Transverse colon (tissue), 3 donors: ENCODE results near the gene INPP1.

Source experiments
- POLR2A ChIP-seq: fragments of 450-650 bp; IDR thresholded peaks from one replicate; pipeline ENCODE4 v1.6.1; 2016; ENCODE audit warnings: antibody characterized with exemption, mild to moderate bottlenecking, moderate library complexity
- TF ChIP-seq, protein P1 (sequence below), 5 experiments: fragments of 200-600 bp in 3 of 5; fragments of 450-650 bp in 2 of 5; sonication (generic) in 3 of 5; IDR thresholded peaks; 1 replicate in 2 of 5; 2 replicates in 3 of 5; pipeline ENCODE4 v1.5.1; 2016 to 2017; ENCODE audit warnings: antibody characterized with exemption in 5 of 5, inconsistent platforms in 3 of 5, mild to moderate bottlenecking in 2 of 5, moderate library complexity in 1 of 5

DNA sequence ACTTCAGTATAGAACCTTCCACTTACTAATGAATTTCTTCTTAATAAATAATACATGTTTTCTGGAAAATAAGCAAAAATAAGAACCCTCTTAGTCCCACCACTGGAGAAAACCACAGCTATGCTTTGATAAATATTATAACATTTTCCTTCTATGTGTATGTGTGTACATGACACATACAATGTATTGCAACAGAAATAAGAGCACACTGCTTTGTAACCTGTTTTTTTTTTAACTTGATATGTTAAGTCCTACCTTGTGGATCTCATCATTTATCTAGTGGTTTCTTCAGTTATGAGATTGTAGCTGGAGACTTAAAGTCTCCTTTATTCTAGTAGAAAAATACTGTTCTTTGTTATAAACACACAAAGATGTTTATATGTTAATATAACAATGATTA is 17.2 kb downstream of the INPP1 start:
- TF ChIP-seq, protein P1, sequence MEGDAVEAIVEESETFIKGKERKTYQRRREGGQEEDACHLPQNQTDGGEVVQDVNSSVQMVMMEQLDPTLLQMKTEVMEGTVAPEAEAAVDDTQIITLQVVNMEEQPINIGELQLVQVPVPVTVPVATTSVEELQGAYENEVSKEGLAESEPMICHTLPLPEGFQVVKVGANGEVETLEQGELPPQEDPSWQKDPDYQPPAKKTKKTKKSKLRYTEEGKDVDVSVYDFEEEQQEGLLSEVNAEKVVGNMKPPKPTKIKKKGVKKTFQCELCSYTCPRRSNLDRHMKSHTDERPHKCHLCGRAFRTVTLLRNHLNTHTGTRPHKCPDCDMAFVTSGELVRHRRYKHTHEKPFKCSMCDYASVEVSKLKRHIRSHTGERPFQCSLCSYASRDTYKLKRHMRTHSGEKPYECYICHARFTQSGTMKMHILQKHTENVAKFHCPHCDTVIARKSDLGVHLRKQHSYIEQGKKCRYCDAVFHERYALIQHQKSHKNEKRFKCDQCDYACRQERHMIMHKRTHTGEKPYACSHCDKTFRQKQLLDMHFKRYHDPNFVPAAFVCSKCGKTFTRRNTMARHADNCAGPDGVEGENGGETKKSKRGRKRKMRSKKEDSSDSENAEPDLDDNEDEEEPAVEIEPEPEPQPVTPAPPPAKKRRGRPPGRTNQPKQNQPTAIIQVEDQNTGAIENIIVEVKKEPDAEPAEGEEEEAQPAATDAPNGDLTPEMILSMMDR (IDR thresholded peaks at IDR 0.05), result no peak
- TF ChIP-seq POLR2A, result no peak
